HG02571 (cell line): ENCODE data around the gene TNFAIP8.
A peak's percentile ranks its signal among the peaks of the same experiment; 100 is the strongest.

Source experiments
- ATAC-seq: cut with Tn5 transposase; IDR thresholded peaks from one replicate; pipeline ENCODE4 v1.9.1; 2021; ENCODE audit warnings: mild to moderate bottlenecking, moderate library complexity; ENCODE audit not compliant: unreplicated experiment

TNFAIP8 gene

GRCh38 chr5:119345861-119346260 is 10.0 kb upstream of the TNFAIP8 start:
- ATAC-seq, result no peak

- no peak for ATAC-seq
Measured at GRCh38 chr5:119346394-119346793, 9.4 kb upstream of the TNFAIP8 start.

- ATAC-seq, result no peak
Measured at GRCh38 chr5:119347574-119347973, 8.2 kb upstream of the TNFAIP8 start.

- ATAC-seq, result no peak
Measured at GRCh38 chr5:119347991-119348390, 7.8 kb upstream of the TNFAIP8 start.

- ATAC-seq, result no peak
Measured at GRCh38 chr5:119353213-119353612, 2.6 kb upstream of the TNFAIP8 start.

- ATAC-seq, result peak; percentile 43
Measured at GRCh38 chr5:119353686-119354366, 2.0 kb upstream of the TNFAIP8 start.

- ATAC-seq, result no peak
Measured at GRCh38 chr5:119354537-119355243, 1.1 kb upstream of the TNFAIP8 start.

- peak; percentile 33 for ATAC-seq
Measured at GRCh38 chr5:119355244-119355638, 578 bp upstream of the TNFAIP8 start.

- ATAC-seq, result no peak
Measured at GRCh38 chr5:119356612-119357188, 881 bp downstream of the TNFAIP8 start.

GRCh38 chr5:119357270-119357669 is 1.5 kb downstream of the TNFAIP8 start:
- ATAC-seq, result no peak

- ATAC-seq, result no peak
Measured at GRCh38 chr5:119357808-119358529, 2.1 kb downstream of the TNFAIP8 start.

- ATAC-seq, result no peak
Measured at GRCh38 chr5:119358530-119358900, 2.7 kb downstream of the TNFAIP8 start.

- ATAC-seq, result no peak
Measured at GRCh38 chr5:119358901-119359603, 3.2 kb downstream of the TNFAIP8 start.

- no peak for ATAC-seq
Measured at GRCh38 chr5:119359737-119360413, 4.1 kb downstream of the TNFAIP8 start.

- ATAC-seq, result no peak
Measured at GRCh38 chr5:119360905-119361593, 5.2 kb downstream of the TNFAIP8 start.

GRCh38 chr5:119361594-119362125 is 5.8 kb downstream of the TNFAIP8 start:
- no peak for ATAC-seq

- ATAC-seq, result no peak
Measured at GRCh38 chr5:119362714-119363113, 6.9 kb downstream of the TNFAIP8 start.

GRCh38 chr5:119363271-119363670 is 7.5 kb downstream of the TNFAIP8 start:
- no peak for ATAC-seq

GRCh38 chr5:119363936-119364335 is 8.1 kb downstream of the TNFAIP8 start:
- no peak for ATAC-seq
